GM21786 (cell line): Measurements from ENCODE around the gene PTPRF.

ENCODE experiments used
- ATAC-seq: cut with Tn5 transposase; IDR thresholded peaks from one replicate; pipeline ENCODE4 v1.9.1; 2021; ENCODE audit not compliant: unreplicated experiment

Gene PTPRF

DNA sequence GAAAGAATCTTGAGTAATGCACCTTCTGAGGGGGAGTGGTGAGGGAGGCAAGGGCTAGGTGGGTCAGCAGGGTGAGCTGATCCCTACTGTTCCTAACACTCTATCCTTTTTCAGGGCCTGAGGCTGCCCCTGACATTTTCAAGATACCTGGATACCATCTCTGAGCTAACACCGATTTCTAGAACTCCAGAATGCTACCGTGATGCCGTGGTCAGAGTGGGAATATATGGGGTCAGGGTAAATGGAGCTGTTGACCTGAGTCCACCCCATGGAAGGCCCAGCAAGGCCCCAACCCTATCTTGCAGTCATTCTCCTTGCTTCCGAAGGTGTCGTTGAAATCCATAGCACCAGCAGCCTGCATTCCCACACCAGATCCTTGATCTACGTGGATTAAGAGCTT is 18.0 kb upstream of the PTPRF start:
- no peak for ATAC-seq

DNA sequence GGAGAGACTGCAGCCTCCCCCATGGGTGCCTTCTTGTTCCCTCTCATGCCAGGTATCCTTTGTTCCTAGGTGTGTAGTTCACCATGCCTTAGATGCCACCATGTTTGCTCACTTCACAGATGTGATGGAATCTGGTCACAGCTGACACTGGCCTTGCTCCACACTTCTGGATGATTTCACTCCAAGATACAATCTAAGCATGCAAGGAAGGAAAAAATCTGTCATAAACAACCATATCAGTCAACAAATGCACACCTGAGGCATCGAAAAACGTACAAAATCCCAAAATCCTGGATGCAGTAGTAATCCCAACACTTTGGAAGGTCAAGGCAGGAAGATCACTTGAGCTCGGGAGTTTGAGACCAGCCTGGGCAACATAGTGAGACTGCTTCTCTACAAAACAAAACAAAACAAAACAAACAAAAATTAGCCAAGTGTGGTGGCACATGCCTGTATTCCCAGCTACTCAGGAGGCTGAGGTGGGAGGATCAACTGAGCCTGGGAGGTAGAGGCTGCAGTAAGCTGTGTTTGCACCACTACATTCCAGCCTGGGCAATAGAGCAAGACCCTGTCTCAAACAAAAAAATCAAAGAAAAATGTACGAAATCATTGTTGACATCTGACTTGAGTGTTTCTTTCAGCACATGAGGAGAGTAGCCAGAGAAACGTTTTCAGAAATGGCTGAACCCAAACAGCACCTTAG is 17.1 kb upstream of the PTPRF start:
- ATAC-seq: no peak

DNA sequence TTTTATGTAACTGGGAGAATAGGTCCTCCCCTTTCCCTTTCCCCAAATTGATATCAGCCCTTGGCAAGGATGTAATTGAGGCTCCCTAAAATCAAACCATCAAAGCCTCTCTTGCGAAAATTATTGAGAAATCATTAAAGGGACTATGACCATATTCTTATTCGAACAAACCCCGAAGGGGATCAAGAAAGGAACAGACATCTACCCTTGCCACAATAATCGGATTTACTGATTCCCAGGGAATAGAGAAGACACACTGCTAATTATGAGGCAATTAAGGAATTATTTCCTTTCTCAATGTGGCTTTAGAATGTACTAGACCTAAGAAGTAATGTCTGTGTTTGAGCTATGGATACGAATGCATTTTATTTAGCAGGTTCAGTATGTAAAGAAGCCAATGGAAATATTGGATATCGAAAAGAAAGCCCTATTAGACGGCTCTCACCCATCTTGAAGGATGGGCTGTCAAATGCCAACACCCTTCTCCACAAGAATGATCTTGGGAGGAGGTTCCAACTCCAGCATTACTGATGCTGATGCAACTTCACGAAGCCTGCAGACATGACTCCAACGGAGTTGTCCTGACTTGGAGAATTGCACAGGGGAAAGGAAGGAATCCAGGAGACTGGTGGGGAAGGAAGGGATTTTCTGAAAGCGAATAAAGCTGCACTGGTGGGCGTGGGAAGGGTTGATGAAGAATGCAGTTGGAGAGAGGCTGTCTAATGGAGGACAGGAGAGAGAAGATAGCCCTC is 11.6 kb upstream of the PTPRF start:
- ATAC-seq: no peak

DNA sequence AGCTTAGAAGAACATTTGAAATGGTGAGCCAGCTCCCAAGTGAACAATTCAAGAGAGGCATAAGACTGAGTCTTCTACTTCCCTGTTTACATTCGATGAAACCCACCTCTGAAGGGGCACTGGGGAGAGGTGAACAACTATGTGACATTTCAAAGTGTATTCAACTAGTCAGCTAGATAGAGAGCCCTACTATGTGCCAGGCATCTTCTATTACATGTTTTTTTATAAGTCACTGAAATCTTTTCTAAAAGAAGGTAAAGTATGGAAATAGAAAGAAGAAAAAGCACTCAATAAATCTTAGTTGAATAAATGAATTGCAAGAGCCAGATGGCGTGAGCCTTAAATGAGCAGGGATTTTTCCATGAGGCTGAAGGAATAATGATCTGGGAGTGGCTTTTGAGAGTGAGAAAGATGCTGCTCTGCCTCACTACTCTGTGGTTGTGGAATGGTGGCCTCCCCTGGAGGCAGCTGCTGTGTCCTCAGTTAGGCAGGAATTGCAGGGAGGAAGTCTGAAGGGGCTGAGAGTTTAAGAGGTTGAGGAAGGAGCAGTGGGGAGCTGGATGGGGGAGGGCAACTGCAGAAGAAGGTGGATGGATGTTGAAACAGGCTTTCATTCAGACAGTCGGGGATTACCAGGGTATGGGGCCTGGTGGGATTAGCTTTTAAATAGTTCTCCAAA is 10.4 kb upstream of the PTPRF start:
- ATAC-seq: no peak

DNA sequence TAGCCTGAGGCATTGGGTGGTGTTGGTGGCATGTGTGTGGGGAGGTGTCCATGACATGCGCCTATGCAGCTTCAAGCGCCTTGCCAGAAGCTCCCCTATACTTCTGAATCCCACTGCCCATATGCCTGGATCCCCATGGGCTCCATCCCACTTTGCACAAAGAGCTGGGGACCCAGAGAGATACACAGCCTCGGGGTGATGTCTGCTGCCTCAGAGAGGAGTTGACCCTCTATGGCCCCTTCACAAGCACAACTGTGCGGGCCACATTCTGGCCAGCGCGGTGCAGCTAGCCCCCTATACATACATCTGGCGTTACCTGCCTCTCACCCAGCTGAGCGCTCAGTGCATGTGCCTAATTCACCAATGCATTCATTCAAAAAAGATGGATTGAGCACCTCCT is 9.6 kb upstream of the PTPRF start:
- ATAC-seq: no peak

DNA sequence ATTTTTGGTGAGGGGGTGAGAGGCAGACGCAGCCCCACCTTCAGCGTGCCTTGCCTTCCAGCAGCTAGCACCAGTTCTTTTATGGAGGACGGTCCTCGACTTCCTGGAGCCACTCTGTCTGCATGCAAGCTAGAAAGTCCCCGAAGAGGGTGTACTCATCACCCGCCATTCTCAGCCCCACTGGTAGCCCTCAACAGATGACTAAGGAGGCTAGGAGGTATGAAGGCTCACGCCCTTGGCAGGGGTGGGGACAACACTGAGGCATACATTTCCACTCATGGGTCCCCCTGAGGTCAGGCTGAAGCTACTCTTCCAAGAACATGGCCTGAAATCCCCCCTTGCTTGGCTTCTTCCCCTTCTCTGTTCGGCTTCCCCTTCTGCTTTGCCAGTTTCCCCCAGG is 8.9 kb upstream of the PTPRF start:
- ATAC-seq: no peak

DNA sequence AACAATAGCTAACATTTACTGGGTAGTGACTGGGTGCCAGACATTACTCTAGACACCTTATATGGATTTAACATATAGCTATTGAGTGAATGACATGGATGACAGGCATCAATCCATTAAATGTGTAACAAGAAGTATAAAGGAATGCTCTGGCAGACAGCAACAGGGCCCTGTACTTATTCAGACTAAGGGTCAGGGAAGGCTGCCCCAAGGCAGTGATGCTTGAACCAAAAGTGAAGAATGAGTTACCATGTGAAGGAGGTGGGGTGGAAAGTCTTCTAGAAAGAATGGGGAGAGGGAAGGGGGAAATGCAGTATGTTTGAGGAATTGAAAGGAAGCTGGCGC is 8.3 kb upstream of the PTPRF start:
- no peak for ATAC-seq

DNA sequence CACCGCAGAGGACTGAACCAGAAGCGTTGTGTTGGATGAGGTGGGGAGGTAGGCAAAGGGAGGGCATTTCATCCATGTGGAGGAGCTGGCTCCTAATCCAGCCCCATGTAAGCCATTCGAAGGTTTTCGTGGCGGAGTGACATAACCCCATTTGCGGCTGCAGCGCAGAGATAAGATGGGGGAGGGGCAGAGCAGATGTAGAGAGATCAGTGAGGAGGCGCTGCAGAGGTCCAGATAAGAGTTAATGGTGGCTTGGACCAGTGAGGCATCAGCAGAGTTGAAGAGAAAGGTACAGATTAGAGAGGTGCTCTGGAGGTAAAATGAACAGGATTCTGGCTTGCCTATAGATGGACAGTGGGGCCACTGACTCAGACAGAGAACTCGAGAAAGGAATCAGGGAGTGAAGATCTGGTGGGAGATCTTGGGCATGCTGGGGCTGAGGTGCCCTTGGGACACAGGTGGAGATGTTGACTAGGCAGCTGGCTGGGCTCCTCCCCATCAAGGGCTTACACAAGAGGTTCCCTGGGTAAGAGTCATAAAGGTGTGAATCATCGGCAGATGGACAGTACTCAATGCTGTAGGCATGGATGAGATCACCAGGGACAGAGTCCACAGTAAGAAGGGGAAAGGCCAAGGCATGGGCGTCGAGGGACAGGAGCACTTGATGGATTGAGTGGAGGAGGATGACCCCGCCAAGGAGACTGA is 7.8 kb upstream of the PTPRF start:
- ATAC-seq: no peak

DNA sequence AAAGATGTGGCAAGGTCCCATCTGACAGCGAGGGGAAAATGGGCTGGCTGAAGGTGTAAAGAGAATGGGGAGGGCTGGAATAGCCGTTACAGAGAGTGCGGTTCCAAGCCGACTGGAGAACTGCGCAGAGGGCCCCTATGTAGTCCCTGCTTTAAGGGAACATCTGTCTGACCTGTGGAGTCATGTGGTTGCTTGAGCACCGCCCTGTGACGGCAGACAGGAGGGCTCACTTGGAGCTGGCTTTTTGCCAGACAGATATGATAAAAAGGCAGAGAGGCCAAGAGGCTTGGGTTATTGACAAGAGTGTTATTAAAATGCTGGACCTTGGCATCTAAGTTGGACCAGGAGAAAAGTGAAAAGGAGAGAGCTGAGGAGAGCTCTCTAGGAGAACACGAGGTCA is 5.9 kb upstream of the PTPRF start:
- ATAC-seq: no peak

DNA sequence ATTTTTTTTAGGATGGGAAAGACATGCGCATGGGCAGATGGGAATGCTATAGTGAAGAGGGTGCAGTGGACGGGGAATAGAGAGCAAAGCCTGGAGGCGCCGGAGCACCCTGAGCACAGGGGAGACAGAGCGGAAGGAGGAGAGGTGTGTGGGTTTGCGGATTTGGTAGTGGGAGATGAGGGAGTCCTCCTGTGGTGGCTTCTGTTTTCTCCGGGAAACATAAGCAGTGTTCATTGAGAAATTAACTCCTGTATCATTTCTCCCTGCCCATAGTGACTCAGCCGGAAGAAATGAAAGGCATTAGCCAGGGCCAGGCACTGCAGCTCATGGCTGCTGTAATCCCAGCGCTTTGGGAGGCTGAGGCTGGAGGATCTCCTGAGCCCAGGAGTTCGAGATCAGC is 4.7 kb upstream of the PTPRF start:
- no peak for ATAC-seq

DNA sequence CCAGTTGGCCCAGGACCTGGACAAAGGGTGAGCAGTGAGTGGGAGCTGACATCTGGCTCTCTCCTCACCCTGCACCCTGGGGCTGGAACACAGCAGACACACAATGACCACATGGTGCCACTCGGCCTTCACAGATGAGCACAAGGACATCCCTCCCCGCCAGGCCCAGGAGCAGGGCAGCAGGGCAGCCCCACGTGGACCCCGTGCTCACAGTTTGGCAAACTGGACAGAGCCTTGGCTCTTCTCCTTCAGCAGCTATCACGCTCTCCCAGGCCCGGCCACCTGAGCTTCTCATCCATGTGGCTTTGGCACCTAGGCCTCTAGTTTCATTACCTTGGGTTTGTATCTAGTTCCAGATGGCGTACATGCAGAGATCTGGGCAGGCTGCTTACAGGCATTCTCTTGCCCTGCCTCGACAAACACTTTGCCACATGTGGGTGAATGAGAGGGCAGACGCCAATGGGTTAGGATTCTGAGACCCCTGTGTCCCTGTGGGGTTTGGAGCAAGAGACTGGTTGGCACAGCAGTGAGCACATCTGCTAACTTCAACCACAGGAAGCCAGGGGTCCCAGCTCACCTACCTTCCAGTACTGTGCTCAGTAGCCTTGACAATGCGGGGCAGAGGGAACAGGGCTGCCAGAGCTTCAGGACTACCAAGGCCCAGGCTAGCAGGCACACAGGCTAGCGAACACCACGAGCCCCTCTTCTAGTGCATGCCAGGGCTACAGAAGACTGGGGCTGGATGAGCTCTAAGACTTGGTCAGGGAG is 3.4 kb upstream of the PTPRF start:
- ATAC-seq: no peak

DNA sequence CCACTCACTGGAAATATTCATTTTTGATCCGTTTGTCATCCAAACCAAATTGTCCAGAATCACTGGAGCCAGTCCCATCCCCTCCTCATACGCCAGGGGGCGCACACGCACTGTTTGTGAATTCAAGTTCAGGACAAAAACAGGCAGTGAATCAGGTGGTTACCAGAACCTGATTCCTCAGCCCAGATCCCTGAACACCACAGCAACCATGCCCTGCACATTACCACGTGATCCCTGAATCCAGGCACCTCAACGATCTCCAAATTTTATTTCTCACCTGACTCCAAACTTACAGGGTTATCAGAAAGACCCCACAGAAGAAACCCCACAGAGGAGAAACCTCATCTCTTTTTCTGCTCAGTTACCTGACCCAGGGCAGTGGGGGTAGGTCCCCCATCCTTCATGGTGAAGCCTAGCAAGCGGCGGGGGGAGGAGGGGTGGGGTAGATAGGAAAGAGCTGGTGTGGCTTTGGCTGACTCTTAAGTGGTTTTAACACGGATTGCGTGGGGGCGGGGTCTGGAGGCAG is 1.4 kb upstream of the PTPRF start:
- ATAC-seq: no peak

DNA sequence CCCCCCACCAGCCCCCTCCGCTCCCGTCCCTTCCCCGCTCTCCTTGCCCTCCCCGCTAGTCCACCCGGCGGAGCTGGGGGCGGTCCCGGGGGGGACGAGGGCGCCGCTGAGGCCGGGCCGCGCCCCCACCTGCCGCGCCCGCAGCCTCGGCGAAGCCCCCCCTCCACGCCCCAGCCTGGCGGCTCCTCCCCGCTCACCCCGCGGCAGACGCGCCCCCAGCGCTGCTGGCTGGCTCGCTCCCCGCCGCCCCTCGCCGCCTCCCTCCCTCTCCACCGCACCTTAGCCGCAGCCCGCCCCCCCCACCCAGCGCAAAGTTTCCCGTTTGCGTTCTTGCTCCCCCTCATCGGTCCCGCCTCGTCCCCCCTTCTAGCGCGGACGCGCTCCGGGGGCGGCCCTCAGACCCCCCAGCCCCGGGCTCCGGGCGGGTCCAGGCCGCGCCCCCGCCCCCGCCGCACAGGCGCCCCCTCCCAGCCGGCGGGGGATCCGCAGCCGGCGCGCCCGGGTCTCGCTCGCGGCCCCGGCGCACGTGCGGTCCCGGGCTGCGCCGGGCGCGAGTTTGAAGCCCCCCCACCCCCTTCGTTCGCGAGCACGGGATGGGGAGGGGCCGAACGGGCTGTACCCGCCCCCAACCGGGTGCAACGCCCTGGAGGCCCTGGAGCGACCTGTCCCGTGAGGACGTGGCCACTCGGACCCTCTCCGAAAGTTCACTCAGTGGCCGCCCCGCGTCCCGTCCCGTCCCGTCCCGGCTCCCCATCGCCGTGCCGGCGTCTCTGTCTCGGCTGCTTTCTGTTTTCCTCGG is 623 bp downstream of the PTPRF start:
- ATAC-seq: no peak

DNA sequence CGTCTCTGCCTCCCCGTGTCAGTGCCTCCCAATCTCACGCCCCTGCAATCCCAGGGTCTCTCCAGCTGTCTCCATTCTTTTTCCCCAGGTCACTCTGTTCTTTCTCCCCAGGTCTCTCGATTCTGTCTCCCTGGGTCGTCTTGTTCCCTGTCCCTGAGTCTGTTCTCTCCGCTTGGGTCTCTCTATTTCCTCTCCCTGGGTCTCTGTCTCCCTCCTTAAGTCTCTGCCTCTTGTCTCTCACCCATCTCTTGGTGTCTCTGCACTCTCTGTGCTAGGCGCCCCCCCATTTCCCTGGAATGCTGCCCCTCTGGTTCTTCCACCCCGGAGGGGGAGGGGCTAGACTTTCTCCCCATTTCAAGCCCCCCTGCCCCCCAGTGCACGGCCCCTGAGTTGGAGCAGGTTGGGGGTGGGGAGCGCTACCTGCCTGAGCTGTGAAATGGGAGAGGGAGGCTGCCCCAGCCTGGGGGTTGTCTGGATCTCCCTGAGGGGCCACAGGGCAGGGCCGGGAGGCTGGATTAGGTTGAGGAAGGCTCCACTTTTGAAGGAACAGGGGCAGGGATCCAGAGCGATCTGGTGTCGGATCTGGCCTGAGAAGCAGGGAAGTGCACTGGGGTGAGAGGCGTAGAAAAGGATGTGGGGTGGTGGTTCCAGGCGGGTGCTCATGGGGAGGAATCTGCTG is 1.4 kb downstream of the PTPRF start:
- ATAC-seq: no peak

DNA sequence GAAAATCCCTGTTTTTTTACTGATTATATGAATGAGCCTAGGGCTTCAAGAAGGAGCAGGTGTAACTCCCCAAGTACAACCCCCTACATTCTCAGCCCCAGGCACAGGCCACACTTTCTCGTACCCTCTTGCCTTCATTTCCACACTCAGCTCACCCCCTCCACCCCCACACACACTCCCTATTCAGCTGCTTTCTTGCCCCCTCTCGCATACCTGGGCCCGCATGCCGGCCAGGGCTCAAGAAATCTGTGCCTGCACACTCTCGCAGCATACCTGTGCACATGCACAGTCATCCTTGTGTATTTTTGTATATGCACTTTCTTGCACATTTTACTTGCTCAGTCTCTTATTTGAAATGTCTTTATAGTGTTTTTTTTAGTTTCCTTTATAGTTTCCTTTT is 2.0 kb downstream of the PTPRF start:
- ATAC-seq: no peak

DNA sequence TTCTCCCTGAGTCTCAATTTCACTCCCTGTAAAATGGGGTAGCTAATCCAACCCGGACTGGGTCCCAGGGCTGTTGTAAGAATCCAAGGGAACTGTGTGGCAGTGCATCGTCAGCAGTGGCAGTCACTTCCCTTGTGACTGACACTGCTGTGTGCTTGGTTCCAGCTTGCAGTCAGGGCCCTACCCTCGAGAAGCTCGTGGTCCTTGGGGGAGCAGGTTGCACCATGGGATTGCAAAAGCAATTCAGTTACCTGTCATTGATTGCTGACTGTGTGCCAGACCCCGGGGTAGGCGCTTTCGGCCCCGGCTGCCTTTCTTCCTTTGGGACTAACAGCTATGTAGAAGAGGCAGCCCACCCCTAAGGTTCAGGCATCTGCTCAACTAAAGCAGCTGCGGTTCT is 2.9 kb downstream of the PTPRF start:
- no peak for ATAC-seq

DNA sequence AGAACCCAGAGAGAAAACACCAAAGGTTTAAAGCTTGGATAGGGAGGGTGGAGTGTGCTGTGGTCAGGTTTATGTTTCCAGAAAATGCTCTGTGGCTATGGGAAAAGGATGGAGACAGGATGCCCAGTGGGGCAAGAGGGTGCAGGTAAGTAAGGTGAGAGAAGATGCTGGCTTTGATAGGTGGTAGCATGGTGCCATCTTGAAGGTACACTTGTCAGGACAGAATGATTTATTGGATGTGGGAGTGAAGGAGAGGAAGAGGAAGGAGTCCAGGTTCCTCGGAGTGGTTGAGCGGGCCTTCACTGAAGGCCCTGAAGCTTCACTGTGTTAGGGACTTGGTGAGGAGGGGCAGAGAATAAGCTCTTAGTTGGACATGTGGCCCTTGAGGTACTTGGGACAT is 3.6 kb downstream of the PTPRF start:
- ATAC-seq: no peak

DNA sequence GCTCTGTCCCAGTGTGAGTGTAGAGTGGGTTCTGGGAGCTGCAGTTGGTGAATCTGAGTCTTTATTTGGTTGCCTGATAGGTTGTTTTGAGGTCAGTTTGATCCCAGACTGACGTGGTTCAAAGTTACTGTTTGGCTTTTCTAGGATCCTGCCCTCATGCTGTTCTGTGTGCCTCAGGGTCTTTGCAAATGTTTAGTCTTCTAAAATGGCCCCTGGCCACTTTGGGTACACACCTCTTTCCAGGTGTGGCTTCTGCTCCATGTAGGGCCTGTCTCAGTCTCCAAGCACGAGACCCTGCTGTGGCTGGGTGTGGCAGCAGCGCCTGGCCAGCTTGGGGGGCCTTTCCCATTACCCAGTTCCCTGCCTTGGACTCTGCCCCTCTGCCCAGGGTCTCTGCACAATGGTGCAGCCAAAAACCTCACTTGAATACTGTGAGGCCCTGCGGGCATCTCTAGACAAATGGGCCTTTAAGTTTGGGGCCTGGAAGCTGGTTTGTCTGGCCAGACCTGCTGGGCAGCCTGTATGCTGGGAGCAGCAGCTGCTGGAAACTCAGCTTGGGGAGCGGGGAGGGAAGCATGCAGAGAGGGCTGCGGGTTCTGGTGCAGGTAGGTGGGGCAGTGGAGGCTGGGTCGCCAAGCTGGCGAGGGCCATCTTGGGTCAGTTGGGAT is 5.6 kb downstream of the PTPRF start:
- ATAC-seq: no peak

DNA sequence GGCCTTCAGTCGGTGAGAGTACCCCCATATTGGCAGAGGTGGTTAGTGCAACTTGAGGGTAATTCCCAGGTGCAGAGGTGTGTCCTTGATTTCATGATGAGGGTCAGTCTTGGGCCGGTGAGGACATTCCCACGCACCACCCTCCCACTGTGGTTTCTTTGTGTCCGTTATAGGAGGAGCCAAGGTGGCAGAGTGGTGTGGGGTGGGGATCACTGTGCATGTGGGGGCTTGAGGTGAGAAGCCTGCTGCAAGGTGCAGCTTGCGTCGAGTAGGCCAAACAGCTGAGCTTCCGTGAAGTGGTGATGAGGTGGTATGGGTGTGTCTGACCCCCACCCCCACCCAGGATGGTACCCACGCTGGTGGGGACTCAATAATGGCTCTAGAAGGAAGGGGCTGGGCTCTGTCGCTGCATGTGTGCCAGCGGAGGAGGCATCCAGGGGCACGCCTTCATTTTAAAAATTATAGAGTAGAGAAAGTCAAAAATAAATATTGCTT is 6.2 kb downstream of the PTPRF start:
- ATAC-seq: no peak
